GM12878 (cell line): ENCODE measurements around the gene NOD2. TPM values are rescaled to one million over a fixed set of nuclear protein-coding genes. Genes with fewer than 3 reads are reported as not detected.
A peak's percentile ranks its signal among the peaks of the same experiment; 100 is the strongest.

Experiments
- BMI1 ChIP-seq: fragments of 450-650 bp; IDR thresholded peaks from 2 replicates; pipeline ENCODE4 v1.6.1; 2016; ENCODE audit warnings: mild to moderate bottlenecking, moderate library complexity, borderline replicate concordance
- CHD4 ChIP-seq: fragments of 200-600 bp; sonication (generic); IDR thresholded peaks from 2 replicates; pipeline ENCODE4 v1.6.1; 2016; ENCODE audit warnings: mild to moderate bottlenecking
- CTCF ChIP-seq, 3 experiments: IDR thresholded peaks in 2 of 3; conservative IDR thresholded peaks in 1 of 3; 2 replicates each; pipeline ENCODE4 v1.5.1; 2011; ENCODE audit warnings: low read depth in 3 of 3, low read length in 3 of 3, mild to moderate bottlenecking in 3 of 3, control low read depth in 2 of 3, moderate library complexity in 2 of 3, inconsistent platforms in 1 of 3, mixed read lengths in 1 of 3; ENCODE audit not compliant: control insufficient read depth in 2 of 3, insufficient read depth in 1 of 3; ENCODE audit errors: extremely low read depth in 1 of 3
- ETV6 ChIP-seq, 2 experiments: fragments of 450-650 bp in 1 of 2; IDR thresholded peaks in 1 of 2; conservative IDR thresholded peaks in 1 of 2; 2 replicates each; pipeline ENCODE4 v1.6.1; 2014; ENCODE audit warnings: antibody characterized with exemption in 1 of 2, borderline replicate concordance in 1 of 2, low read depth in 1 of 2, mild to moderate bottlenecking in 1 of 2, moderate library complexity in 1 of 2
- IKZF2 ChIP-seq, 2 experiments: fragments of 450-650 bp; IDR thresholded peaks; 2 replicates each; pipeline ENCODE4 v1.6.1; 2017; ENCODE audit warnings: mild to moderate bottlenecking in 2 of 2, moderate library complexity in 2 of 2
- NKRF ChIP-seq: fragments of 450-650 bp; conservative IDR thresholded peaks from 2 replicates; pipeline ENCODE4 v1.6.1; 2017; ENCODE audit warnings: mild to moderate bottlenecking, moderate library complexity
- POLR2AphosphoS5 ChIP-seq: IDR thresholded peaks from 2 replicates; pipeline ENCODE4 v1.6.1; 2011; ENCODE audit warnings: mild to moderate bottlenecking, low read length, inconsistent platforms
- RBBP5 ChIP-seq: fragments of 200-600 bp; sonication (generic); conservative IDR thresholded peaks from 2 replicates; pipeline ENCODE4 v1.6.1; 2016
- REST ChIP-seq: IDR thresholded peaks from 2 replicates; pipeline ENCODE4 v1.6.1; 2012; ENCODE audit warnings: mild to moderate bottlenecking, low read depth, low read length
- SKIL ChIP-seq: fragments of 450-650 bp; IDR thresholded peaks from 2 replicates; pipeline ENCODE4 v1.6.1; 2017; ENCODE audit warnings: mild to moderate bottlenecking, low read depth, inconsistent platforms; ENCODE audit not compliant: poor library complexity, severe bottlenecking
- SPI1 ChIP-seq: IDR thresholded peaks from 2 replicates; pipeline ENCODE4 v1.6.1; 2011; ENCODE audit warnings: low read depth, mild to moderate bottlenecking, low read length, moderate library complexity, borderline replicate concordance; ENCODE audit not compliant: insufficient read depth
- SUPT20H ChIP-seq: IDR thresholded peaks from 2 replicates; pipeline ENCODE4 v1.6.1; 2011; ENCODE audit warnings: low read depth, mild to moderate bottlenecking, low read length, moderate library complexity, borderline replicate concordance; ENCODE audit not compliant: control insufficient read depth
- ZBED1 ChIP-seq: IDR thresholded peaks from 2 replicates; pipeline ENCODE4 v1.6.1; 2016; ENCODE audit warnings: borderline replicate concordance
- ZBTB11 ChIP-seq: fragments of 450-650 bp; formaldehyde crosslinking; IDR thresholded peaks from 2 replicates; pipeline ENCODE4 v1.5.0; 2022; ENCODE audit warnings: mild to moderate bottlenecking, missing genetic modification characterization
- ZNF207 ChIP-seq: fragments of 450-650 bp; IDR thresholded peaks from 2 replicates; pipeline ENCODE4 v1.6.1; 2014; ENCODE audit warnings: antibody characterized with exemption, mild to moderate bottlenecking, borderline replicate concordance
- ZNF274 ChIP-seq: IDR thresholded peaks from one replicate; pipeline ENCODE4 v1.8.0; 2011; ENCODE audit not compliant: insufficient read length, insufficient read depth
- polyA plus RNA-seq, 11 experiments: library from polyadenylated mRNA; depleted of rRNA in 4 of 11; unstranded in 6 of 11; stranded (reverse) in 5 of 11; fragments of >200 nt; fragmentation: Nextera tagmentation in 4 of 11; fragmentation: Illumina TruSeq in 1 of 11; extraction: Ambion mirVana in 4 of 11; extraction: Trizol in 1 of 11; gene quantifications; 1 replicate in 1 of 11; 2 replicates in 10 of 11; pipeline versions ENCODE4 v1.2.1 to v1.2.3, GENCODE V29; 2011 to 2016; ENCODE audit warnings: inconsistent platforms in 2 of 11, missing spikeins in 2 of 11, low read depth in 1 of 11
- total RNA-seq, 4 experiments: library from RNA; depleted of rRNA in 3 of 4; stranded (reverse); fragments of >200 nt in 3 of 4; fragmentation: Illumina TruSeq in 1 of 4; extraction: Trizol in 1 of 4; gene quantifications; 2 replicates each; pipeline versions ENCODE4 v1.2.1 to v1.2.3, GENCODE V29; 2013 to 2021

NOD2 gene
- total and polyA plus RNA-seq, 10 of the 15 experiments (the other 5 are each of a cell fraction or from before 2014, with no cell fraction given), result 1.0 to 18.6 (median 6.7) TPM

- TF ChIP-seq ZBTB11 (CRISPR knock-in tag), result no peak
- no peak for TF ChIP-seq POLR2AphosphoS5
- TF ChIP-seq SPI1, result no peak
- no peak for TF ChIP-seq SUPT20H
- TF ChIP-seq CHD4, result no peak
- TF ChIP-seq ETV6 (conservative IDR thresholded peaks at IDR 0.05 in 1 of 2, IDR thresholded peaks at IDR 0.05 in 1 of 2; ENCODE audit: borderline replicate concordance in 1 of 2, low read depth in 1 of 2), result no peak; a peak in 1 of 4 replicates
- peak; percentile 76 for TF ChIP-seq SKIL
- no peak for TF ChIP-seq REST
- TF ChIP-seq BMI1, result no peak; the same call in 1 of the 2 replicates
- TF ChIP-seq CTCF (IDR thresholded peaks at IDR 0.05 in 2 of 3, conservative IDR thresholded peaks at IDR 0.05 in 1 of 3; ENCODE audit: control insufficient read depth in 2 of 3, extremely low read depth in 1 of 3, insufficient read depth in 1 of 3, low read depth in 3 of 3, low read length in 3 of 3), result no peak
- TF ChIP-seq RBBP5, result no peak
- no peak for TF ChIP-seq ZNF274
- TF ChIP-seq NKRF, result no peak
- peak; percentile 99 for TF ChIP-seq IKZF2 (IDR thresholded peaks at IDR 0.05)
- no peak for TF ChIP-seq ZNF207
- peak; percentile 71 for TF ChIP-seq ZBED1
Observed at GRCh38 chr16:50735629-50736122, 42.3 kb downstream of the NOD2 start (continued).
